HepG2 (cell line): ENCODE measurements around the gene CEP63. TPM values are rescaled to one million over a fixed set of nuclear protein-coding genes. Genes with fewer than 3 reads are reported as not detected.

ENCODE experiments used
- ATAC-seq: fragments of 200-7000 bp; cut with Tn5 transposase; 3 replicates; pipeline ENCODE4 v1.9.1; 2020; ENCODE audit warnings: mild to moderate bottlenecking, moderate library complexity
- BruUV-seq: library from RNA; stranded (reverse); fragments of 400-500 nt; replicated peaks from 2 replicates; lab custom pipeline; 2021; lab: Mats Ljungman, UMichigan
- CTCF ChIA-PET: fragments of 300-600 bp; formaldehyde crosslinking; extraction: SDS; loops from one replicate; lab custom pipeline; 2021; ENCODE audit warnings: low total read pairs, inconsistent platforms, low intra/inter-chr PET ratio; lab: Yijun Ruan, JAX
- POLR2A ChIA-PET: fragments of 350-600 bp; sonication (Branson Sonifier 250); formaldehyde crosslinking; loops from one replicate; lab custom pipeline; 2020; ENCODE audit warnings: antibody characterized with exemption, inconsistent platforms; lab: Yijun Ruan, JAX
- DNase-seq: peaks from one replicate; pipeline ENCODE4 v3.0.0-alpha.2; 2015; ENCODE audit warnings: low spot score
- FAIRE-seq: peaks from 3 replicates; lab custom pipeline; 2011; peaks lifted over from hg19 to GRCh38; lab: Jason Lieb, UNC
- H2AFZ ChIP-seq: one replicate; pipeline ENCODE4 v1.6.1; 2011; ENCODE audit warnings: low read length, inconsistent platforms
- H3K27ac ChIP-seq: fragments of 300-600 bp; 3 replicates; pipeline ENCODE4 v1.8.0; 2011; ENCODE audit warnings: mixed run types, mild to moderate bottlenecking, mixed read lengths, low read length, inconsistent platforms; ENCODE audit not compliant: insufficient read depth; ENCODE audit errors: extremely low read length
- H3K27me3 ChIP-seq, 2 experiments: fragments of 200-600 bp in 1 of 2; 2 replicates in 1 of 2; 3 replicates in 1 of 2; pipeline versions ENCODE4 v1.6.0 to v1.8.0; 2011; ENCODE audit warnings: low read length in 2 of 2, mild to moderate bottlenecking in 2 of 2, moderate library complexity in 2 of 2, inconsistent platforms in 1 of 2; ENCODE audit not compliant: insufficient read depth in 2 of 2, control insufficient read depth in 1 of 2
- H3K36me3 ChIP-seq, 2 experiments: fragments of 200-600 bp in 1 of 2; replicated peaks in 1 of 2; 2 replicates in 1 of 2; 3 replicates in 1 of 2; pipeline versions ENCODE4 v1.5.1 to v1.8.0; 2011; ENCODE audit warnings: low read length in 2 of 2, inconsistent platforms in 1 of 2; ENCODE audit not compliant: insufficient read depth in 2 of 2, control insufficient read depth in 1 of 2
- H3K4me1 ChIP-seq: 2 replicates; pipeline ENCODE4 v1.5.1; 2012; ENCODE audit warnings: low read length, inconsistent platforms; ENCODE audit not compliant: insufficient read depth
- H3K4me2 ChIP-seq: 2 replicates; pipeline ENCODE4 v1.6.0; 2011; ENCODE audit warnings: low read depth, low read length, inconsistent platforms
- H3K4me3 ChIP-seq, 3 experiments: fragments of 200-600 bp in 1 of 3; sonication (generic), shearing (Covaris generic) in 1 of 3; replicated peaks in 1 of 3; 2 replicates each; pipeline ENCODE4 v1.5.1; 2011 to 2016; ENCODE audit warnings: low read length in 3 of 3, inconsistent platforms in 2 of 3, low read depth in 2 of 3, mild to moderate bottlenecking in 2 of 3, control low read depth in 1 of 3, mixed read lengths in 1 of 3; ENCODE audit not compliant: insufficient read depth in 1 of 3
- H3K79me2 ChIP-seq: one replicate; pipeline ENCODE4 v1.6.1; 2011; ENCODE audit warnings: low read length, inconsistent platforms; ENCODE audit not compliant: insufficient read depth
- H3K9ac ChIP-seq: 2 replicates; pipeline ENCODE4 v1.6.0; 2011; ENCODE audit warnings: mild to moderate bottlenecking, low read depth, low read length, inconsistent platforms; ENCODE audit not compliant: insufficient read depth
- H3K9me3 ChIP-seq: 2 replicates; pipeline ENCODE4 v1.5.1; 2012; ENCODE audit warnings: mild to moderate bottlenecking, low read length
- H4K20me1 ChIP-seq: 2 replicates; pipeline ENCODE4 v1.6.0; 2011; ENCODE audit warnings: inconsistent platforms, mild to moderate bottlenecking, low read length, moderate library complexity; ENCODE audit not compliant: insufficient read depth
- CEBPZ ChIP-seq: IDR thresholded peaks from 2 replicates; pipeline ENCODE4 v1.6.1; 2012; ENCODE audit warnings: low read length, improper control_type of control experiment
- DBP ChIP-seq: sonication (generic); formaldehyde crosslinking; IDR thresholded peaks from 2 replicates; pipeline ENCODE4 v1.4.0; 2020; ENCODE audit warnings: missing genetic modification reagents; ENCODE audit errors: not compliant biosample characterization
- EEA1 ChIP-seq: sonication (generic); formaldehyde crosslinking; IDR thresholded peaks from 2 replicates; pipeline ENCODE4 v1.5.1; 2020; ENCODE audit warnings: mild to moderate bottlenecking, missing genetic modification reagents, borderline replicate concordance
- SP2 ChIP-seq: sonication (generic); formaldehyde crosslinking; IDR thresholded peaks from 2 replicates; pipeline ENCODE4 v1.5.1; 2020; ENCODE audit warnings: mild to moderate bottlenecking, missing genetic modification reagents
- SSRP1 ChIP-seq: IDR thresholded peaks from 2 replicates; pipeline ENCODE4 v1.6.1; 2016; ENCODE audit warnings: control low read depth
- ZNF33A ChIP-seq: sonication (generic); formaldehyde crosslinking; IDR thresholded peaks from 2 replicates; pipeline ENCODE4 v1.5.1; 2020; ENCODE audit warnings: missing genetic modification reagents, mild to moderate bottlenecking, moderate library complexity, borderline replicate concordance
- ZNF552 ChIP-seq: sonication (generic); formaldehyde crosslinking; IDR thresholded peaks from 2 replicates; pipeline ENCODE4 v1.9.0; 2022; ENCODE audit warnings: missing genetic modification reagents, mild to moderate bottlenecking, borderline replicate concordance
- WGBS: methylation state at CpG from one replicate; pipeline ENCODE4 v1.1.6; 2017; ENCODE audit warnings: low lambda C conversion rate; 5-methylcytosine and 5-hydroxymethylcytosine counted together
- in situ Hi-C: cut with HindIII; loops from 2 replicates; pipeline ENCODE4 v1.10.0; 2017; ENCODE audit warnings: low pct_unique_long_range_greater_than_20kb; ENCODE audit not compliant: extremely low pct_ligation_motif_present
- intact Hi-C: fragments of 100-400 bp; cut with micrococcal nuclease; formaldehyde crosslinking; loops from one replicate; pipeline ENCODE4 v1.10.0; 2022; ENCODE audit not compliant: unreplicated experiment
- polyA plus RNA-seq, 8 experiments: library from polyadenylated mRNA; depleted of rRNA in 3 of 8; stranded (reverse) in 7 of 8; unstranded in 1 of 8; fragments of >200 nt; fragmentation: Illumina TruSeq in 4 of 8; extraction: Trizol in 4 of 8; gene quantifications; 2 replicates each; pipeline versions ENCODE4 v1.2.1 to v1.2.3, GENCODE V29; 2011 to 2016; ENCODE audit warnings: low read depth in 4 of 8, missing spikeins in 1 of 8, mixed read lengths in 1 of 8; ENCODE audit not compliant: insufficient read depth in 1 of 8
- total RNA-seq, 5 experiments: library from RNA; depleted of rRNA; stranded (reverse); fragments of >200 nt; fragmentation: Illumina TruSeq; extraction: Trizol; gene quantifications; 2 replicates each; pipeline ENCODE4 v1.2.3, GENCODE V29; 2016; ENCODE audit warnings: low read depth in 1 of 5
- TF ChIP-seq, protein P1 (sequence below): sonication (generic); formaldehyde crosslinking; IDR thresholded peaks from 2 replicates; pipeline ENCODE4 v1.4.0; 2020; ENCODE audit warnings: missing genetic modification reagents
- TF ChIP-seq, protein P2 (sequence below): sonication (generic); formaldehyde crosslinking; IDR thresholded peaks from 2 replicates; pipeline ENCODE4 v1.4.0; 2020; ENCODE audit warnings: missing genetic modification reagents, borderline replicate concordance

Gene CEP63
- total and polyA plus RNA-seq, 2 of the 13 experiments (the other 11 are each of a cell fraction or from before 2014, with no cell fraction given), result 7.2 to 18.4 TPM

DNA sequence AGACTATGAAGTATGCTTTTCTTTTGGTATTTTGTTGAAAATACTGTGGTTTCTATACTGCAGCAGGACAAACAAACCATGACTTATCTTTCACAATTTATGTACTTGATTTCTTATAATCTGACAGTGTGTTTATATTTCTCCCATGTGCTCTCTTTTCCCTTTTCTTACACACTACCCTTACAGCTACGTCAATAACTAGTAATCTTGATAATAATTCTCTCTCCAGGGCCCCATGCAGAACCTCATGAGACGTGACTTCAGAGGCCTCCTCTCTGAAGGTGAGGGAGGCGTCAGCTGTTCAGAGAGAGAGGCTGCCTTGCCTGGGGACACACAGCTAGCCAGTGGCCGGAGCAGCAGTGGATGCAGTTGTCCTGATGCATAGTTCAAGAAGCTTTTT lies 129.1 kb downstream of the CEP63 start:
- 8% methylated on average over 4 of the region's 4 CpGs for WGBS
- H3K36me3 ChIP-seq, result no peaks in the 10 kb centered on the region
- in situ Hi-C loops, result loop anchor here (25.0 kb wide), 2 partner anchors 897 to 1272 kb away; no protein-coding TSS in a partner anchor
- CTCF ChIA-PET, result no interaction called here
- no peak overlapping the region for H3K4me3 ChIP-seq
- DNase-seq (no peak), FAIRE-seq (no peak), ATAC-seq (no peak)
- no peak overlapping the region for H3K27ac ChIP-seq
- POLR2A ChIA-PET, result no interaction called here
- intact Hi-C loops, result no loop called here
- H3K9me3 ChIP-seq, result no peaks in the 10 kb centered on the region
- H2AFZ ChIP-seq, result no peak overlapping the region
- no peak overlapping the region for H3K4me2 ChIP-seq
- no peaks in the 10 kb centered on the region for H4K20me1 ChIP-seq
- no peak overlapping the region for H3K9ac ChIP-seq
- no peaks in the 10 kb centered on the region for H3K79me2 ChIP-seq
- no TSS peak for BruUV-seq
- H3K4me1 ChIP-seq, result no peaks in the 10 kb centered on the region
- H3K27me3 ChIP-seq, result peaks cover 0 to 3% of the 10 kb centered on the region in 2 experiments; a peak in 1 of 5 replicates
- TF ChIP-seq, protein P1, sequence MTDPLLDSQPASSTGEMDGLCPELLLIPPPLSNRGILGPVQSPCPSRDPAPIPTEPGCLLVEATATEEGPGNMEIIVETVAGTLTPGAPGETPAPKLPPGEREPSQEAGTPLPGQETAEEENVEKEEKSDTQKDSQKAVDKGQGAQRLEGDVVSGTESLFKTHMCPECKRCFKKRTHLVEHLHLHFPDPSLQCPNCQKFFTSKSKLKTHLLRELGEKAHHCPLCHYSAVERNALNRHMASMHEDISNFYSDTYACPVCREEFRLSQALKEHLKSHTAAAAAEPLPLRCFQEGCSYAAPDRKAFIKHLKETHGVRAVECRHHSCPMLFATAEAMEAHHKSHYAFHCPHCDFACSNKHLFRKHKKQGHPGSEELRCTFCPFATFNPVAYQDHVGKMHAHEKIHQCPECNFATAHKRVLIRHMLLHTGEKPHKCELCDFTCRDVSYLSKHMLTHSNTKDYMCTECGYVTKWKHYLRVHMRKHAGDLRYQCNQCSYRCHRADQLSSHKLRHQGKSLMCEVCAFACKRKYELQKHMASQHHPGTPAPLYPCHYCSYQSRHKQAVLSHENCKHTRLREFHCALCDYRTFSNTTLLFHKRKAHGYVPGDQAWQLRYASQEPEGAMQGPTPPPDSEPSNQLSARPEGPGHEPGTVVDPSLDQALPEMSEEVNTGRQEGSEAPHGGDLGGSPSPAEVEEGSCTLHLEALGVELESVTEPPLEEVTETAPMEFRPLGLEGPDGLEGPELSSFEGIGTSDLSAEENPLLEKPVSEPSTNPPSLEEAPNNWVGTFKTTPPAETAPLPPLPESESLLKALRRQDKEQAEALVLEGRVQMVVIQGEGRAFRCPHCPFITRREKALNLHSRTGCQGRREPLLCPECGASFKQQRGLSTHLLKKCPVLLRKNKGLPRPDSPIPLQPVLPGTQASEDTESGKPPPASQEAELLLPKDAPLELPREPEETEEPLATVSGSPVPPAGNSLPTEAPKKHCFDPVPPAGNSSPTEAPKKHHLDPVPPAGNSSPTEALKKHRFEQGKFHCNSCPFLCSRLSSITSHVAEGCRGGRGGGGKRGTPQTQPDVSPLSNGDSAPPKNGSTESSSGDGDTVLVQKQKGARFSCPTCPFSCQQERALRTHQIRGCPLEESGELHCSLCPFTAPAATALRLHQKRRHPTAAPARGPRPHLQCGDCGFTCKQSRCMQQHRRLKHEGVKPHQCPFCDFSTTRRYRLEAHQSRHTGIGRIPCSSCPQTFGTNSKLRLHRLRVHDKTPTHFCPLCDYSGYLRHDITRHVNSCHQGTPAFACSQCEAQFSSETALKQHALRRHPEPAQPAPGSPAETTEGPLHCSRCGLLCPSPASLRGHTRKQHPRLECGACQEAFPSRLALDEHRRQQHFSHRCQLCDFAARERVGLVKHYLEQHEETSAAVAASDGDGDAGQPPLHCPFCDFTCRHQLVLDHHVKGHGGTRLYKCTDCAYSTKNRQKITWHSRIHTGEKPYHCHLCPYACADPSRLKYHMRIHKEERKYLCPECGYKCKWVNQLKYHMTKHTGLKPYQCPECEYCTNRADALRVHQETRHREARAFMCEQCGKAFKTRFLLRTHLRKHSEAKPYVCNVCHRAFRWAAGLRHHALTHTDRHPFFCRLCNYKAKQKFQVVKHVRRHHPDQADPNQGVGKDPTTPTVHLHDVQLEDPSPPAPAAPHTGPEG (CRISPR knock-in tag), result no peak
- TF ChIP-seq DBP (CRISPR knock-in tag) (no peak), SSRP1 (CRISPR knock-in tag) (no peak), ZNF33A (CRISPR knock-in tag) (no peak), CEBPZ (no peak), EEA1 (CRISPR knock-in tag) (no peak), ZNF552 (CRISPR knock-in tag) (no peak), SP2 (CRISPR knock-in tag) (no peak)
- TF ChIP-seq, protein P2, sequence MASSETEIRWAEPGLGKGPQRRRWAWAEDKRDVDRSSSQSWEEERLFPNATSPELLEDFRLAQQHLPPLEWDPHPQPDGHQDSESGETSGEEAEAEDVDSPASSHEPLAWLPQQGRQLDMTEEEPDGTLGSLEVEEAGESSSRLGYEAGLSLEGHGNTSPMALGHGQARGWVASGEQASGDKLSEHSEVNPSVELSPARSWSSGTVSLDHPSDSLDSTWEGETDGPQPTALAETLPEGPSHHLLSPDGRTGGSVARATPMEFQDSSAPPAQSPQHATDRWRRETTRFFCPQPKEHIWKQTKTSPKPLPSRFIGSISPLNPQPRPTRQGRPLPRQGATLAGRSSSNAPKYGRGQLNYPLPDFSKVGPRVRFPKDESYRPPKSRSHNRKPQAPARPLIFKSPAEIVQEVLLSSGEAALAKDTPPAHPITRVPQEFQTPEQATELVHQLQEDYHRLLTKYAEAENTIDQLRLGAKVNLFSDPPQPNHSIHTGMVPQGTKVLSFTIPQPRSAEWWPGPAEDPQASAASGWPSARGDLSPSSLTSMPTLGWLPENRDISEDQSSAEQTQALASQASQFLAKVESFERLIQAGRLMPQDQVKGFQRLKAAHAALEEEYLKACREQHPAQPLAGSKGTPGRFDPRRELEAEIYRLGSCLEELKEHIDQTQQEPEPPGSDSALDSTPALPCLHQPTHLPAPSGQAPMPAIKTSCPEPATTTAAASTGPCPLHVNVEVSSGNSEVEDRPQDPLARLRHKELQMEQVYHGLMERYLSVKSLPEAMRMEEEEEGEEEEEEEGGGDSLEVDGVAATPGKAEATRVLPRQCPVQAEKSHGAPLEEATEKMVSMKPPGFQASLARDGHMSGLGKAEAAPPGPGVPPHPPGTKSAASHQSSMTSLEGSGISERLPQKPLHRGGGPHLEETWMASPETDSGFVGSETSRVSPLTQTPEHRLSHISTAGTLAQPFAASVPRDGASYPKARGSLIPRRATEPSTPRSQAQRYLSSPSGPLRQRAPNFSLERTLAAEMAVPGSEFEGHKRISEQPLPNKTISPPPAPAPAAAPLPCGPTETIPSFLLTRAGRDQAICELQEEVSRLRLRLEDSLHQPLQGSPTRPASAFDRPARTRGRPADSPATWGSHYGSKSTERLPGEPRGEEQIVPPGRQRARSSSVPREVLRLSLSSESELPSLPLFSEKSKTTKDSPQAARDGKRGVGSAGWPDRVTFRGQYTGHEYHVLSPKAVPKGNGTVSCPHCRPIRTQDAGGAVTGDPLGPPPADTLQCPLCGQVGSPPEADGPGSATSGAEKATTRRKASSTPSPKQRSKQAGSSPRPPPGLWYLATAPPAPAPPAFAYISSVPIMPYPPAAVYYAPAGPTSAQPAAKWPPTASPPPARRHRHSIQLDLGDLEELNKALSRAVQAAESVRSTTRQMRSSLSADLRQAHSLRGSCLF (CRISPR knock-in tag), result no peak
